ENCODE data around the gene ERO1A. TPM values are rescaled to one million over a fixed set of nuclear protein-coding genes. Genes with fewer than 3 reads are reported as not detected.

ERO1A gene
- polyA plus RNA-seq, 1 donor from 2014 or later, result 45.7 TPM

DNA sequence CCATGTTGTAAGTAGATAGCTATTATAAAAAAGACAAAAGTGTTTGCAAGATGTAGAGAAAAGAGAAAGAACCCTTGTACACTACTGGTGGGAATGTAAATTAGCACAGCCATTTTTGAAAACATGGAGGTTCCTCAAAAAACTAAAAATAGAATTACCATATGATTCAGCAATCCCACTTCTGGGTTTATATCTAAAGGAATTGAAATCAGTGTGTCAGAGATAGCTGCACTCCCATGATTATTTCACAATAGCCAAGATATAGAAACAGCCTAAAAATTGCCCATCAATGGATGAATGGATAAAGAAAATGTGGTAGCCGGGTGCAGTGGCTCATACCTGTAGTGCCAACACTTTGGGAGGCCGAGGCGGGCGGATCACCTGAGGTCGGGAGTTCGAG, 20.8 kb upstream of the ERO1A start:
- Histone ChIP-seq H3K9ac (ENCODE audit: low read length) (no peak overlapping the region), H3K27me3 (ENCODE audit: insufficient read depth, low read depth, low read length) (no peaks in the 10 kb centered on the region), H3K4me3 (ENCODE audit: low read length) (no peak overlapping the region), H3K36me3 (ENCODE audit: insufficient read depth, low read length) (peaks cover 5% of the 10 kb centered on the region), H3K9me3 (ENCODE audit: low read length) (no peaks in the 10 kb centered on the region), H3K79me2 (replicated peaks; ENCODE audit: insufficient read depth, low read length) (no peaks in the 10 kb centered on the region), H4K20me1 (ENCODE audit: insufficient read depth) (no peaks in the 10 kb centered on the region), H3K9me2 (ENCODE audit: insufficient read depth, low read length) (no peaks in the 10 kb centered on the region), H3F3A (ENCODE audit: insufficient read depth, low read length, poor library complexity, severe bottlenecking) (no peaks in the 10 kb centered on the region), H2AFZ (ENCODE audit: low read depth, low read length) (no peak overlapping the region), H3K27ac (ENCODE audit: low read length) (no peak overlapping the region), H3K4me2 (ENCODE audit: low read length) (no peak overlapping the region)
- TF ChIP-seq MXI1 (conservative IDR thresholded peaks at IDR 0.05; ENCODE audit: poor library complexity, severe bottlenecking) (no peak), POLR2AphosphoS5 (IDR thresholded peaks at IDR 0.05) (no peak), TAF1 (IDR thresholded peaks at IDR 0.05; ENCODE audit: low read depth) (no peak), EP300 (conservative IDR thresholded peaks at IDR 0.05; ENCODE audit: poor library complexity, severe bottlenecking) (no peak), EZH2 (IDR thresholded peaks at IDR 0.05; ENCODE audit: borderline replicate concordance, insufficient read depth, low read length, poor library complexity, severe bottlenecking) (no peak), SMC3 (conservative IDR thresholded peaks at IDR 0.05; ENCODE audit: poor library complexity) (no peak), RAD21 (conservative IDR thresholded peaks at IDR 0.05) (no peak)
- TF ChIP-seq, protein P1, sequence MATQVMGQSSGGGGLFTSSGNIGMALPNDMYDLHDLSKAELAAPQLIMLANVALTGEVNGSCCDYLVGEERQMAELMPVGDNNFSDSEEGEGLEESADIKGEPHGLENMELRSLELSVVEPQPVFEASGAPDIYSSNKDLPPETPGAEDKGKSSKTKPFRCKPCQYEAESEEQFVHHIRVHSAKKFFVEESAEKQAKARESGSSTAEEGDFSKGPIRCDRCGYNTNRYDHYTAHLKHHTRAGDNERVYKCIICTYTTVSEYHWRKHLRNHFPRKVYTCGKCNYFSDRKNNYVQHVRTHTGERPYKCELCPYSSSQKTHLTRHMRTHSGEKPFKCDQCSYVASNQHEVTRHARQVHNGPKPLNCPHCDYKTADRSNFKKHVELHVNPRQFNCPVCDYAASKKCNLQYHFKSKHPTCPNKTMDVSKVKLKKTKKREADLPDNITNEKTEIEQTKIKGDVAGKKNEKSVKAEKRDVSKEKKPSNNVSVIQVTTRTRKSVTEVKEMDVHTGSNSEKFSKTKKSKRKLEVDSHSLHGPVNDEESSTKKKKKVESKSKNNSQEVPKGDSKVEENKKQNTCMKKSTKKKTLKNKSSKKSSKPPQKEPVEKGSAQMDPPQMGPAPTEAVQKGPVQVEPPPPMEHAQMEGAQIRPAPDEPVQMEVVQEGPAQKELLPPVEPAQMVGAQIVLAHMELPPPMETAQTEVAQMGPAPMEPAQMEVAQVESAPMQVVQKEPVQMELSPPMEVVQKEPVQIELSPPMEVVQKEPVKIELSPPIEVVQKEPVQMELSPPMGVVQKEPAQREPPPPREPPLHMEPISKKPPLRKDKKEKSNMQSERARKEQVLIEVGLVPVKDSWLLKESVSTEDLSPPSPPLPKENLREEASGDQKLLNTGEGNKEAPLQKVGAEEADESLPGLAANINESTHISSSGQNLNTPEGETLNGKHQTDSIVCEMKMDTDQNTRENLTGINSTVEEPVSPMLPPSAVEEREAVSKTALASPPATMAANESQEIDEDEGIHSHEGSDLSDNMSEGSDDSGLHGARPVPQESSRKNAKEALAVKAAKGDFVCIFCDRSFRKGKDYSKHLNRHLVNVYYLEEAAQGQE (IDR thresholded peaks at IDR 0.05; ENCODE audit: borderline replicate concordance), result no peak
- TF ChIP-seq, protein P2, sequence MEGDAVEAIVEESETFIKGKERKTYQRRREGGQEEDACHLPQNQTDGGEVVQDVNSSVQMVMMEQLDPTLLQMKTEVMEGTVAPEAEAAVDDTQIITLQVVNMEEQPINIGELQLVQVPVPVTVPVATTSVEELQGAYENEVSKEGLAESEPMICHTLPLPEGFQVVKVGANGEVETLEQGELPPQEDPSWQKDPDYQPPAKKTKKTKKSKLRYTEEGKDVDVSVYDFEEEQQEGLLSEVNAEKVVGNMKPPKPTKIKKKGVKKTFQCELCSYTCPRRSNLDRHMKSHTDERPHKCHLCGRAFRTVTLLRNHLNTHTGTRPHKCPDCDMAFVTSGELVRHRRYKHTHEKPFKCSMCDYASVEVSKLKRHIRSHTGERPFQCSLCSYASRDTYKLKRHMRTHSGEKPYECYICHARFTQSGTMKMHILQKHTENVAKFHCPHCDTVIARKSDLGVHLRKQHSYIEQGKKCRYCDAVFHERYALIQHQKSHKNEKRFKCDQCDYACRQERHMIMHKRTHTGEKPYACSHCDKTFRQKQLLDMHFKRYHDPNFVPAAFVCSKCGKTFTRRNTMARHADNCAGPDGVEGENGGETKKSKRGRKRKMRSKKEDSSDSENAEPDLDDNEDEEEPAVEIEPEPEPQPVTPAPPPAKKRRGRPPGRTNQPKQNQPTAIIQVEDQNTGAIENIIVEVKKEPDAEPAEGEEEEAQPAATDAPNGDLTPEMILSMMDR (IDR thresholded peaks at IDR 0.05; ENCODE audit: poor library complexity, severe bottlenecking), result no peak

DNA sequence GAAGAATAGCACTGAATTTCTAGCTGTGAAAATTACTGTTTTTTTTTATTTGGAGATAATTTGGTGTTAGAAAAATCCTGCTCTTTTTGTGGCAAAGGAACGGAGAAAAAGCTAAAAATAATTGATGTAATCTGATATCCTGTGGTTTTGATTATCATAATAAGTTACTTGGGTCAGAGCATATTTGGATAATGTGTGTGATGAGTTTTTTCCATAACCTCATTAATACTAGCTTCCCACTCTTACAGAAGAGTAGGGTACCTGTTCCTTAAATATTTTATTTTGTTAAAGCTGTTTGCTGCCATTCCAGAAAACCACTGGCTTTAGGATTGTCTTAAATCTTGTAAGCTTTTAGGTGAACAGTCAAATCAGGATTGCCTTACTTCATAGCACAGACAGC, 16.3 kb upstream of the ERO1A start:
- no peak for TF ChIP-seq EP300 (conservative IDR thresholded peaks at IDR 0.05; ENCODE audit: poor library complexity, severe bottlenecking)
- TF ChIP-seq TAF1 (IDR thresholded peaks at IDR 0.05; ENCODE audit: low read depth), result no peak
- TF ChIP-seq, protein P1 (IDR thresholded peaks at IDR 0.05; ENCODE audit: borderline replicate concordance), result no peak
- TF ChIP-seq EZH2 (IDR thresholded peaks at IDR 0.05; ENCODE audit: borderline replicate concordance, insufficient read depth, low read length, poor library complexity, severe bottlenecking), result no peak
- no peak for TF ChIP-seq POLR2AphosphoS5 (IDR thresholded peaks at IDR 0.05)
- no peak for TF ChIP-seq SMC3 (conservative IDR thresholded peaks at IDR 0.05; ENCODE audit: poor library complexity)
- TF ChIP-seq, protein P2 (IDR thresholded peaks at IDR 0.05; ENCODE audit: poor library complexity, severe bottlenecking), result no peak
- no peak for TF ChIP-seq MXI1 (conservative IDR thresholded peaks at IDR 0.05; ENCODE audit: poor library complexity, severe bottlenecking)
- no peak for TF ChIP-seq RAD21 (conservative IDR thresholded peaks at IDR 0.05)
- no peaks in the 10 kb centered on the region for H3F3A ChIP-seq (ENCODE audit: insufficient read depth, low read length, poor library complexity, severe bottlenecking)
- no peak overlapping the region for H3K27ac ChIP-seq (ENCODE audit: low read length)
- no peak overlapping the region for H3K4me2 ChIP-seq (ENCODE audit: low read length)
- peaks cover 35% of the 10 kb centered on the region for H3K79me2 ChIP-seq (replicated peaks; ENCODE audit: insufficient read depth, low read length)
- H3K9me3 ChIP-seq (ENCODE audit: low read length), result no peaks in the 10 kb centered on the region
- no peaks in the 10 kb centered on the region for H4K20me1 ChIP-seq (ENCODE audit: insufficient read depth)
- peaks cover 5% of the 10 kb centered on the region for H3K36me3 ChIP-seq (ENCODE audit: insufficient read depth, low read length)
- H3K27me3 ChIP-seq (ENCODE audit: insufficient read depth, low read depth, low read length), result no peaks in the 10 kb centered on the region
- H3K9ac ChIP-seq (ENCODE audit: low read length), result no peak overlapping the region
- H3K4me3 ChIP-seq (ENCODE audit: low read length), result no peak overlapping the region
- no peak overlapping the region for H2AFZ ChIP-seq (ENCODE audit: low read depth, low read length)
- H3K9me2 ChIP-seq (ENCODE audit: insufficient read depth, low read length), result no peaks in the 10 kb centered on the region

Data from neural cell (in vitro differentiated cells).